ENCODE results near the gene CAMSAP1.

DNA sequence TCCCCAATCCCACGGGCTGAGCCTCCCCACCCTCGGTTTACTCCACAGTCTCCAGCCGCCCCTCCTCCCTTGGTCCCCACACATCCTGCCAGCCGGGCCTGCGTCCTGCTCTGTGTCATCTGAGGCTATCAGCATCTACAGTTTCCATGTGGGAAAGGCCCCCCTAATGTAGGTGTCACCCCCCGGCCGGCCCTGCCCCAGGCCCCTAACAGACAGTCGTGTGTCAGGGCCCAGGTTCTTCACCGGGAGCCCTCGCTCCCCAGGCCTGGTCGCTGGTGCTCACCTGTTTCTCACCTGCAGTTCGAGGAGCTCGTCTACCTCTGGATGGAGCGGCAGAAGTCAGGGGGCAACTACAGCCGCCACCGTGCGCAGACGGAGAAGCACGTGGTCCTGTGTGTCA lies 142.6 kb downstream of the CAMSAP1 start:
- TF ChIP-seq EGR1 (conservative IDR thresholded peaks at IDR 0.05) (no peak), ZFP91 (CRISPR knock-in tag; IDR thresholded peaks at IDR 0.05) (no peak), ZBTB26 (CRISPR knock-in tag; IDR thresholded peaks at IDR 0.05) (no peak)
